GM15510 (cell line): Measurements from ENCODE around the gene CD164L2.

Experiments used
- POLR2A ChIP-seq: IDR thresholded peaks from 3 replicates; pipeline ENCODE4 v1.6.1; 2011; ENCODE audit warnings: borderline replicate concordance; ENCODE audit not compliant: insufficient read length; ENCODE audit errors: extremely low read depth

Gene CD164L2

DNA sequence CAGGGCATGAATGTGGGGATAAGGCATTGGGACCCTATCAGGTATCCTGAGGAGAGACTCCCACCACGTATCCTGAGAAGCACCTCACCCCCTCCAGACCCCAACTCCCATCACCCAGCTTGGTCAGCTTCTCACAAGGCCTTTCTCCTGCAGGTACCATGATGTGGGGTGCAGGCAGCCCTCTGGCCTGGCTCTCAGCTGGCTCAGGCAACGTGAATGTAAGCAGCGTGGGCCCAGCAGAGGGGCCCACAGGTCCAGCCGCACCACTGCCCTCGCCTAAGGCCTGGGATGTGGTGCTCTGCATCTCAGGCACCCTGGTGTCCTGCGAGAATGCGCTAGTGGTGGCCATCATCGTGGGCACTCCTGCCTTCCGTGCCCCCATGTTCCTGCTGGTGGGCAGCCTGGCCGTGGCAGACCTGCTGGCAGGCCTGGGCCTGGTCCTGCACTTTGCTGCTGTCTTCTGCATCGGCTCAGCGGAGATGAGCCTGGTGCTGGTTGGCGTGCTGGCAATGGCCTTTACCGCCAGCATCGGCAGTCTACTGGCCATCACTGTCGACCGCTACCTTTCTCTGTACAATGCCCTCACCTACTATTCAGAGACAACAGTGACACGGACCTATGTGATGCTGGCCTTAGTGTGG is 10.6 kb upstream of the CD164L2 start:
- TF ChIP-seq POLR2A: no peak

DNA sequence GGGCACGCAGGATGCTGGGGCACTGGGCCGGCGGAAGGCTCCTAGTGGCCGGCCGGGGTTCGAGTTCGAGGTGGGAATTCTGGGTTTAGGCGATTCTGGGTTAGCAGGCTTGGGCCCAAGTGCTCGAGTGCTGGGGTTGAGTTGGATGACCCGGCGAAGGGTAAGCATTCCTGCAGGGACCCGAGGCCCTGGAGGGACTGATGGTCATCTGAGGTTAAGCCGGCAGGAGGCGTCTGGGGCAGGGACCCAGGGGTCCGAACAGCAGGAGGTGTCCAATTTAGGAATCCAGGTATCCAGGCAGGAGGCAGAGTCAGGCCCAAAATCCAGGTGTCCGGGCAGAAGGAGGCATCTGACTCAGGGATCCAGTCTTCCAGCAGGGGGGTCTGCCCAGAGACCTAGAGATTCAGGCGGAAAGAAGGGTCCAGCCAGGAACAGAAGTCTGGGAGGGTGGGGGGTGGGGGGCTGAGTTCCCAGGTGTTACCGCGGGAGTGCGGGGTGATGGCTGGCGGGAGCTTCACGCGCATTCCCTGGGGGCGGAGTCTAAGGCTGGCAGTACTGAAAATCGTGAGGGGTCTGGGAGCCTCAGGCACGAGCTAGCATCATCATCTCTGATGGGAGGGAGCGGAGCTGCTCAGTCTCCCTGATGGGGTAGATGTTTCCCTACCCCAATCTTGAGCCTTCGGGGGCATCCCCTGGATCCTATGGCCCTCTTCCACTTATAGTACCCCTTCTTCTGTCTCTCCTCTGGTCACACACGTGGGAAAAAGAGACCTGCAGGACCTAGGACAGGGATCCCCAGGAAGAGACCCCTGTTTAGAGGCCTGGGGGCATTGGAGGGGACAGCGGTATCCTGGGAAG is 9.9 kb upstream of the CD164L2 start:
- no peak for TF ChIP-seq POLR2A

DNA sequence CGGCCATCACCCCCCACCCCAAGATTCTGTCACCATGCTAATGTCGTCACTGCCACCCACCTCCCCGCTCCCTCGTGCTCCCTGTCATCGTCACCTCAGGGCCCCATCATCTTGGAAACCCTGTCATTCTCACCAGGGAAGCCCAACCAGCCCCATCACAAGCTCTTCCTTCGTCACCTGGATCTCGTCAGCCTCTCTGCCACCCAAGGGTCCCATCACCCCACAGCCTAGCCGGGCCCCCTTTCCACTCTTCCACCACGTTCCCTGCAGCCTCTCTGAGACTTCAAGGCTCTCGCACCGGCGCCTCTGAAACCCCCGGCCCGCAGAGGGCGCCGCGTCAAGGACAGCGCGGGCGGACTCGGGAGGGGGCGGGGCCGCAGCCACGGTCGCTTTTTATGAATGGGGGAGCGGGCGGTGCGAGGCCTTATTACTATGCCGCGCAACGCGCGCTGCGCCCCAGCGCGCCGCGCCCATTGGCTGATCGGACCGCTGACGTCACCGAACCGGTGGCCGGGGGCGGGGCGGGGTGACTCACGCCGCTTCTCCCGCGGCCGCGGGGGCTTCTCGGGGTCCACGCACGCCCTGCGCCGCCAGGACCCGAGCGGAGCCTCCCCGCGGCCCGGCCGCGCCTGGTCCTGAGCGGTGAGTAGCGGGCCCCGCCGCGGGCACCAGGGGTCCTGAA is 9.1 kb upstream of the CD164L2 start, which contains the start of gene GPR3:
Gene GPR3, plus strand, starts transcription at position 527 of the 682 bp plus-strand sequence. CDS start 1,177 bp downstream, outside the sequence.
- TF ChIP-seq POLR2A: no peak

DNA sequence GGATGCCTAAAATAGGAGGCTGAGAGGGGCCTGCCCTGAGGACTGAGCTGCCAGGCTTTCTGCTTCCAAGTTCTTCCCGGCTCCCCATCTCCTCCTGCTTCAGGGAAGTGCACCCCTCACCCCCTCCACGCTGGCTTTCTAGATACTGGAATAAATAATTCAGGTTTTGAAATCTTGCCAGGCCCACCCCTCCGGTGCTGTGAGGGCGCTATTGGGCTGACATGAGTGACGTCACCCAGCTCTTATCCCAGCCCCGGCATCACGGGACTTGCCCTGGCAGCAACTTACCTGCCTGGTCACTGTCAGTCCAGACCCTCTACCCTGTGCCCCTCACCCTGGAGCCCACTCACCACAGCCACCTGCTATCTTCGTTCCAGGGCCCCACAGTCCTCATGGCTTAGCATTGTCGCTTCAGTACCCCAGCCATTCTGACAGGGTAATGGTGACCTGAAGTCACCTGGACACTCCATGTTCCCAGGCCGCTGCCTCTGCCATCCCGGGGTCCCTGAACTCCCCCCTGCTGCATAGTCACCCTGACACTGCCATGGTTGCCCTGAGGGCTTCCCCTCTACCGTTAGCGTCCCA is 8.5 kb upstream of the CD164L2 start:
- no peak for TF ChIP-seq POLR2A

DNA sequence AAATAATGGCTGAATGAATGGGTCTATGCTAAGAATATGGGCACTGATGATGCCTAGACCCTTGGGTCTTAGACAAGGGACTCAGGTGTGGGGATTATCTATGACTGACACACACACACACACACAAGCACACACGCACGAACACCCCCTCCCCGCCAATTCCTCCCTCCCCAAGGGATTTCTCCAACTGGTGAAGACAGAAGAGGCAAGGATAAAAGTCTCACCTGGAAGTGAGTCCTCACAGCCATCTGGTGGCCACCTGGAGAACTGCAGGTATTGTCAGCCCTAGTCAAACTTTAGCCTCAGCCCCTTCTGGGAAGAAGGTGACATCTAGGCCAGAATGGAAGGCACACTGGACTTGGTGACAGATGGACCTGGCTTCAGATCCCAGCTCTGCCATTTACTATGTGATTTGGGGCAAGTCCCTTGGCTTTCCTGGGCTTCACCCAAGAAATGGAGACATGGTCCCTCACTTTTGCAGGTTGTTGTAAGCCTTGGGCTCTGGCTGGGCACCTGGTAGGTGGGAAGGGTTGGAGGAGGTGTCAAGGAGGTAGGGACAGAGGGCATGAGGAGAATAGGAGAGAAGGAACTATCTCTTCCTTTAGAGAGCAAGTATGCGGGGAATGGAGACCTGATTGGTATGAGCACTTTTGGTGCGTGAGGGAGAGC is 5.3 kb upstream of the CD164L2 start:
- no peak for TF ChIP-seq POLR2A

DNA sequence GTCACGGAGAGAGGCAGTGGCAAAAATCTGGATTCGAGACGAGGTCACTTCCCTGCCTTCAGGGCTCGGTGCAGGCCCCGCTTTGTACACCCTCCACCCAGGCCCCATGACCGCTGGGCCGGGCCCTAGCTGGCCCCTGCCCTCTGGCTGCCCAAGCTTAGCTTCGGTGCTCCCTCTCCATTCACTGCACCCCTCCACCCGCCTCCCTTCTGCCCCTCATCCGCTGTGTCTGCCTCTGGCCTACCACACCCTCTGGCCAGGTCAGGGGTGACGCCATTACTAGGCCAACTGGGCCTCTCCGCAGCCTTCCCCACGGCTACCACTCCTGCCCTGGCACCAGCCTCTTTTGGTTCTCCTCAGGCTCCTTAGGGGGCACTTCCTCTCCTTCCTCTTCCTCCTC is 528 bp upstream of the CD164L2 start:
- TF ChIP-seq POLR2A: no peak

DNA sequence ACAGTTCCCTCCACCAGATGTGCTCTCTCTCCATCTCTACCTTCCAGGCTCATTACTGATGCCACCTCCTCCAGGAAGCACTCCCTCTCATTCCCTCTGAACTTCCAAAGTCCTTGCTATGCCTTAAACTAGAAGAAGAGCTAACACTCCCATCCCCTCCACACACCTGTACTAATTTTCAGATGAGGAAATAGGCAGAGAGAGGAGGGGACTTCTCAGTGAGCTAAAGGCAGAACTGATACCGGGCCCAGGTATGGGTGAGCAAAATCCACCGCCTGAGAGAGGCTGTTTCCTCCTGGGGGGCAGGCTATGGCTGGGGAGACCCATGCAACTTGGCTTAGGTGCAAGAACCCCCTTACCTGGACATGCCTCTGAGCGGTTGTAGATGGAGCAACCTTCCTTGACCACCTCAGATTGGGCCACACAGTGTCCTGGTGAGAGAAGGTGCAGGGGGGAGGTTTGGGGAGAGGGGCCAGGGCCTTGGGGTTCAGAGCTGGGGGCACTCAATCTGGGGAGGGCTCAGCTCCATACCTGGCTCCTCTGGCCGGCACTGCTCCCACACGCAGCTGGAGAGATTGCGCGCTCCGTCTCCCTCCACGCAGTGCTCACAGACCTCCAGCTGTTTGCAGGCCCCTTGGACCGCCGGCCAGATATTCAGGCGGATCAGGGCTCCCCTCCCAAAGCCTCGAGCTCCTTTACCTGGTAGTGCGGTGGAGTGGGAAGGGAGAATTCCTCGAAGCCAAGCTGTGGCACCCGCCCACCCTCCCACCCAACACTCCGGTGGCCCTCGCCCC is 967 bp downstream of the CD164L2 start:
- no peak for TF ChIP-seq POLR2A

DNA sequence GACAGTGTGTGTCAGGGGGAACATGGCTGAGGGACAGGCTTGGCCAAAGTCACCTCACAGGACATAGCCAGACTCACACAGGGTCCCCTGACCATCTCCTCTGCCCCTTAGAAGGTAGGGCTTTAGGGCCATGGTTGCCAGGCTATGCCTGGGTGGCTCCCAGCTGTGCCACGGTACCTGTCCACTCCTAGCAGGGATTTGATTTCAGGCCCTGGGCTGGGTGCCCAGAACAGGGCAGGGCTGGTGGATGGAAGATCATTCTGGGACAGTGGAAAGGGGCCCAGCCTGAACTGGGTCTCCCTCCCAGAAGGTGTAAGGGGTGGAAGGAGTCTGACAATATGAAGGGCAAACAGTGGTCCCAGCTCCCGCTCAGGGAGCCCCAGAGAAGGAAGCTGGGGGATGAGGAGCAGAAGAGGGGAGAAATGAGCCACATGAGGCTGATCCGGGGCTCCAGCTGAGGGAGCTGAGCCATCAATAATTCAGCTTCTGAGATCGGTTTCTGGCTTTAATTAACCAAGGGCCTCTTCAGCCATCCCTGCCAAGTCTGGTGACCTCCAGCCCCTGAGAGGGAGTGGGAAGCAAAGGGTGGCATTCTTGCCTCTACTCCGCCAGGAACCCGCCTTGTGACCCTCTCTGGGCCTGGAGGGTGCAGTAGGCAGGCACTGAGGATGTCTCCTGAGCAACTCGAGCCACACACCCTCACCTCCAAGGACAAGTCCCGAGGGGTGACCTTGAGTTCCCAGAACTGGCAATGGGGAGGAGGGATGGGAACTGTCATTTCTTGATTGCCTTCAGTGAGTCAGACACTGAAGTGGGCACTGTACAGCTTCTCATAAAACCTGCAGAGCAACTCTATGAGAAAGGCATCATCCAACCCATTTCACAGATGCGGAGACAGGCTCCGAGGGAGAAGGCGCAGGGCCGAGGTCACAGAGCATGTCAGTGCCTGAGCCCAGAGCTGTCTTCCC is 2.1 kb downstream of the CD164L2 start:
- no peak for TF ChIP-seq POLR2A

DNA sequence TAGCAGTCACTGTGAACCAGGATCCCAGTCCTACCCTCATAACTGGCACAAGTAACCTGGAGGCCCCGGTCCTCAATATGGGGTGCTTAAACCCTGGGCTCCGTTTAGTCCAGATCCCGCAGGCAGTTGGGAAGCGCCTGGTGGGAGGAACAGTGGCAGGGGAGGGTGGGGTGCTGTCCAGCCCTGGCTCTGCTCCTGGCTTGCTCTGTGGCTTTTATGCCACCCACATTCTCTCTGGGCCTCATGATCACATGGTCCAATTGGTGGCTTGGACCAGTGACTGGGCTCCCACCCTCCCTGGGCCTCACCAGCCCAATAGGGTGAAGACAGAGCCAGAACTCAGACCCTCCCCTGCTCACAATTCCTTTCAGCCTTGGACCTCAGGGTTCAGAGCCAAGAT is 2.9 kb downstream of the CD164L2 start:
- no peak for TF ChIP-seq POLR2A

DNA sequence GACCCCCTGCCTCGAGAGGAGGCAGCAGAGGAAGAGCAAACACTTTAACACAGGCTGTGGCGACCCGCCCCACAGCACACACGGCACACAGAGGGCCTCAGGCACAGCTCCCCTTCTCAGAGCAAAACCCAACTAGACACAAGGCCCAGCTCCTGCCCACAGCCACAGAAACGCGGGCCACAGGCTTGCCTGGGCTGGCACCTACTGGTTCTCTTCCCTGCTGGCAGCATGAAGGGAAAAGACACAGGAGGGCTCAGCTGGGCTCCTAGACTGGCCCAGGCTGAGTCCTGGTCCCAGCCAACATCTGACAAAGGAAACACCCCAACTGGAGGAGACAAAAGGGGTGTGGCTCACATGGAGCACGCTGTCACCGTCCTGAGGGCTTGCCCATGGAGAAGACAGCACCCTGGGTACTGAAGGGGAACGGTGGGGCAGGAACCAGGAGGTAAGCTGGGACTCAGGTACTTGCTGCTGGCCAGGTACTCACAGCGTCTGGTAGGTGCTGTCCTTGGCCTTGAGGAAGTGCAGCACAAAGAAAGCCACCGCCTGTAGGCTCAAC is 3.5 kb downstream of the CD164L2 start:
- TF ChIP-seq POLR2A: no peak

DNA sequence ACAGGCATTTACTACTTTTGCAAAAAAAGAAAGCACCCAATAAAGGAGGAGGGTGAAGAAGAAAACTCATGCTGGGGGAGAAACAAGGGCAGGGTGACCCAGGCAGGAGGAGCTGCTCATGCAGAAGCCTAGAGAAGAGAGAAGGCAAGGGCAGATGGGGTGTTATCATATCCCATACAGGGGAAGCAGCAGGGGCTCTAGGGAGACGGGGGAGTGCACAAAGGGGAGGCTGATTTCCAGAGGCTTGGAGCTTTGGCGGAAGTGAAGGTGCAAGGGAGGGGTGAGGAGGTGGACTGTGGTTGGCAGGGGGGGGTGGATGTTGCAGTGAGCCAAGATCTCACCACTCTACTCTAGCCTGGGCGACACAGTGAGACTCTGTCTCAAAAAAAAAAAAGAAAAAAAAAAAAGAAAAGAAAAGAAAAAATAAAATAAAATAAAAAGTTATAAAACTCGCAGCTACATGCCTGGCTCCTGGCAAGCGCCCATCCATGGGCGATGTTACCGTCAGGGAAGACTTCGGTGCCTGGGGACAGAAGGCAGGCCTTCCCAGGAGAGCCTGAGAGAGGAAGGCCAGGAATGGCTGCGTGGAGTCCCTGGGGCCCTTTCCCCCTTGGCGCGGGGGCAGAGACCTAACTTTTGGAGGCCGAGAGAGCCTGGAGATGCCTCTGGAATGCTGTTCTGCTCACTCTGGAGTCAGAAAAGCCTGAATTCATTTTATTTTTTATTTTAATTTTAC is 5.2 kb downstream of the CD164L2 start:
- no peak for TF ChIP-seq POLR2A
